Measurements from ENCODE around the gene MNAT1. TPM values are rescaled to one million over a fixed set of nuclear protein-coding genes. Genes with fewer than 3 reads are reported as not detected.
"Not testable (repeated sequence)": the region's sequence is repeated elsewhere in the genome, so short reads cannot be mapped to it uniquely, and the experiment has no call there.

The MNAT1 gene
- polyA plus RNA-seq, 1 donor, result 30.7 TPM

- Histone ChIP-seq H3K27me3 (ENCODE audit: control insufficient read depth, insufficient read depth, low read length) (peaks cover 58% of the 10 kb centered on the region), H3K4me1 (ENCODE audit: control insufficient read depth, insufficient read depth, low read length) (peaks cover 10% of the 10 kb centered on the region), H3K4me3 (ENCODE audit: low read length) (no peak overlapping the region), H3K36me3 (ENCODE audit: control insufficient read depth, insufficient read depth, low read length) (no peaks in the 10 kb centered on the region), H3K9me3 (ENCODE audit: control insufficient read depth, low read depth, low read length) (peaks cover 2% of the 10 kb centered on the region), H3K27ac (ENCODE audit: low read length) (no peak overlapping the region)
- WGBS (ENCODE audit: insufficient coverage, low lambda C conversion rate), result no CpG with 5 or more reads among the region's 1 CpG
- DNase-seq, result no peak
Measured at GRCh38 chr14:60720391-60720790, 14.2 kb upstream of the MNAT1 start.

GRCh38 chr14:60720962-60721325 lies 13.6 kb upstream of the MNAT1 start:
- no peaks in the 10 kb centered on the region for H3K36me3 ChIP-seq (ENCODE audit: control insufficient read depth, insufficient read depth, low read length)
- H3K4me3 ChIP-seq (ENCODE audit: low read length), result no peak overlapping the region
- DNase-seq, result no peak
- peaks cover 2% of the 10 kb centered on the region for H3K9me3 ChIP-seq (ENCODE audit: control insufficient read depth, low read depth, low read length)
- peaks cover 10% of the 10 kb centered on the region for H3K4me1 ChIP-seq (ENCODE audit: control insufficient read depth, insufficient read depth, low read length)
- H3K27me3 ChIP-seq (ENCODE audit: control insufficient read depth, insufficient read depth, low read length), result peaks cover 60% of the 10 kb centered on the region
- H3K27ac ChIP-seq (ENCODE audit: low read length), result no peak overlapping the region
- no CpG with 5 or more reads among the region's 4 CpGs for WGBS (ENCODE audit: insufficient coverage, low lambda C conversion rate)

GRCh38 chr14:60721326-60722106 lies 13.0 kb upstream of the MNAT1 start:
- Histone ChIP-seq H3K36me3 (ENCODE audit: control insufficient read depth, insufficient read depth, low read length) (no peaks in the 10 kb centered on the region), H3K27ac (ENCODE audit: low read length) (no peak overlapping the region), H3K9me3 (ENCODE audit: control insufficient read depth, low read depth, low read length) (peaks cover 2% of the 10 kb centered on the region), H3K27me3 (ENCODE audit: control insufficient read depth, insufficient read depth, low read length) (peaks cover 62% of the 10 kb centered on the region), H3K4me3 (ENCODE audit: low read length) (peak overlapping the region; percentile 56), H3K4me1 (ENCODE audit: control insufficient read depth, insufficient read depth, low read length) (peaks cover 10% of the 10 kb centered on the region)
- peak in 1 of 2 donors; percentile 50 for DNase-seq
- no CpG with 5 or more reads among the region's 70 CpGs for WGBS (ENCODE audit: insufficient coverage, low lambda C conversion rate)

GRCh38 chr14:60722107-60722356 lies 12.5 kb upstream of the MNAT1 start:
- Histone ChIP-seq H3K4me3 (ENCODE audit: low read length) (peak overlapping the region; percentile 56), H3K36me3 (ENCODE audit: control insufficient read depth, insufficient read depth, low read length) (no peaks in the 10 kb centered on the region), H3K27me3 (ENCODE audit: control insufficient read depth, insufficient read depth, low read length) (peaks cover 63% of the 10 kb centered on the region), H3K4me1 (ENCODE audit: control insufficient read depth, insufficient read depth, low read length) (peaks cover 10% of the 10 kb centered on the region), H3K9me3 (ENCODE audit: control insufficient read depth, low read depth, low read length) (peaks cover 2% of the 10 kb centered on the region), H3K27ac (ENCODE audit: low read length) (no peak overlapping the region)
- WGBS (ENCODE audit: insufficient coverage, low lambda C conversion rate), result no CpG with 5 or more reads among the region's 11 CpGs
- DNase-seq, result no peak

GRCh38 chr14:60722357-60723115 lies 12.0 kb upstream of the MNAT1 start:
- no CpG with 5 or more reads among the region's 60 CpGs for WGBS (ENCODE audit: insufficient coverage, low lambda C conversion rate)
- Histone ChIP-seq H3K27ac (ENCODE audit: low read length) (no peak overlapping the region), H3K9me3 (ENCODE audit: control insufficient read depth, low read depth, low read length) (peaks cover 2% of the 10 kb centered on the region), H3K36me3 (ENCODE audit: control insufficient read depth, insufficient read depth, low read length) (no peaks in the 10 kb centered on the region), H3K4me3 (ENCODE audit: low read length) (peak overlapping the region; percentile 56), H3K4me1 (ENCODE audit: control insufficient read depth, insufficient read depth, low read length) (peaks cover 10% of the 10 kb centered on the region), H3K27me3 (ENCODE audit: control insufficient read depth, insufficient read depth, low read length) (peaks cover 68% of the 10 kb centered on the region)
- DNase-seq, result peak in 1 of 2 donors; percentile 43

GRCh38 chr14:60723116-60723906 lies 11.2 kb upstream of the MNAT1 start:
- H3K27me3 ChIP-seq (ENCODE audit: control insufficient read depth, insufficient read depth, low read length), result peaks cover 74% of the 10 kb centered on the region
- no peak overlapping the region for H3K27ac ChIP-seq (ENCODE audit: low read length)
- no peaks in the 10 kb centered on the region for H3K36me3 ChIP-seq (ENCODE audit: control insufficient read depth, insufficient read depth, low read length)
- WGBS (ENCODE audit: insufficient coverage, low lambda C conversion rate), result no CpG with 5 or more reads among the region's 78 CpGs
- H3K4me3 ChIP-seq (ENCODE audit: low read length), result peak overlapping the region; percentile 56
- H3K9me3 ChIP-seq (ENCODE audit: control insufficient read depth, low read depth, low read length), result peaks cover 2% of the 10 kb centered on the region
- H3K4me1 ChIP-seq (ENCODE audit: control insufficient read depth, insufficient read depth, low read length), result peaks cover 10% of the 10 kb centered on the region
- DNase-seq, result peak; percentile 28 to 56

- Histone ChIP-seq H3K4me1 (ENCODE audit: control insufficient read depth, insufficient read depth, low read length) (peaks cover 10% of the 10 kb centered on the region), H3K9me3 (ENCODE audit: control insufficient read depth, low read depth, low read length) (peaks cover 2% of the 10 kb centered on the region), H3K27ac (ENCODE audit: low read length) (no peak within 1 kb of the TSS), H3K27me3 (ENCODE audit: control insufficient read depth, insufficient read depth, low read length) (peaks cover 80% of the 10 kb centered on the region), H3K4me3 (ENCODE audit: low read length) (peak within 1 kb of the TSS; percentile 56), H3K36me3 (ENCODE audit: control insufficient read depth, insufficient read depth, low read length) (no peaks in the 10 kb centered on the region)
- 0% methylated on average over 3 of the region's 36 CpGs for WGBS (ENCODE audit: insufficient coverage, low lambda C conversion rate)
- DNase-seq, result peak; percentile 34 to 55
Measured at GRCh38 chr14:60723907-60724618, 10.5 kb upstream of the MNAT1 start, which contains the start of gene SIX4. TSS of gene SIX4 (minus strand) at chr14:60724351. CDS start at chr14:60724074, 277 bp downstream.

GRCh38 chr14:60731291-60731690 lies 3.3 kb upstream of the MNAT1 start:
- H3K36me3 ChIP-seq (ENCODE audit: control insufficient read depth, insufficient read depth, low read length); H3K9me3 ChIP-seq (ENCODE audit: control insufficient read depth, low read depth, low read length); DNase-seq; H3K27ac ChIP-seq (ENCODE audit: low read length); H3K4me1 ChIP-seq (ENCODE audit: control insufficient read depth, insufficient read depth, low read length); H3K4me3 ChIP-seq (ENCODE audit: low read length): not testable (repeated sequence)
- H3K27me3 ChIP-seq (ENCODE audit: control insufficient read depth, insufficient read depth, low read length), result peaks cover 27% of the 10 kb centered on the region
- 100% methylated on average over 1 of the region's 5 CpGs for WGBS (ENCODE audit: insufficient coverage, low lambda C conversion rate)

- Histone ChIP-seq H3K27me3 (ENCODE audit: control insufficient read depth, insufficient read depth, low read length) (peaks cover 16% of the 10 kb centered on the region), H3K4me3 (ENCODE audit: low read length) (no peak overlapping the region), H3K9me3 (ENCODE audit: control insufficient read depth, low read depth, low read length) (no peaks in the 10 kb centered on the region), H3K4me1 (ENCODE audit: control insufficient read depth, insufficient read depth, low read length) (peaks cover 5% of the 10 kb centered on the region), H3K27ac (ENCODE audit: low read length) (no peak overlapping the region), H3K36me3 (ENCODE audit: control insufficient read depth, insufficient read depth, low read length) (no peaks in the 10 kb centered on the region)
- no CpG with 5 or more reads among the region's 4 CpGs for WGBS (ENCODE audit: insufficient coverage, low lambda C conversion rate)
- no peak for DNase-seq
Measured at GRCh38 chr14:60732840-60733483, 1.6 kb upstream of the MNAT1 start.
